ENCODE data around the gene MCC. TPM values are rescaled to one million over a fixed set of nuclear protein-coding genes. Genes with fewer than 3 reads are reported as not detected.

The MCC gene
- total RNA-seq, 1 donor from 2014 or later = 22.7 TPM

DNA sequence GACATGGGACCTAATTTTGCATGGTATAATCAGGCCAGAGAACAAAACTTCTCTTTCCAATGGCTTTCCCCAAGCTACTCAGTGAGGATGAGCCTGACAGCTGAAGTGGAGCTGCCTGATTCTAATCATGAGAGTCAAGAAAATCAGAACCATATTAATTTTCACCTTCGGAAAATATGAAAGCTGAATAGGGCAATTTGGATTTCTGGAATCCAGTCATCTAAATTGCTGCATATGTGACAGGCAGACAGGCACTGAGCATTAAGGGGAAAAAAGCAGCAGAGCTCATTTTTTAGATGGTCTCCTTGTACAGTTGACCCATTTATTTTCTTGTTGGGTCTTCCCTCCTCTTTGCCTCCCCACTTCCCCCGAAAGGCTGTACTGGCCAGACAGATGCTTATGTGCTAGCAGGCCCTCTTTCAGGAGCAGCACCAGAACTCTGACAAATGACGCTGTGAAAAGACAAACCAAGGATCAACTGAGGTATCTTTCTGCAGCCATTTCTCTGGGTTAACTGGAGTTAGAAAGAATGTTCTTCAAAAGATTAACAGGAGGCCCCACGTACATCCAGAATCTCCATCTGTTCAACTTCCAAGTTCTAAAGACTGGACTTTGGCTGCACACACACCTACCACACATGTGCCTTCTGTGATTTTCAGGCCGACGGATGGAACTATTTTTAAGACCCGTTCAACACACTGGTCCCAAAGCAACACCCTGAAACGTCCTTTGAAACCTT, 336.4 kb downstream of the MCC start:
- Mint-ChIP-seq H3K27me3 (ENCODE audit: unreplicated experiment) (no peaks in the 10 kb centered on the region), H3K36me3 (ENCODE audit: low read depth, unreplicated experiment) (no peaks in the 10 kb centered on the region), H3K4me1 (ENCODE audit: unreplicated experiment) (peaks cover 23% of the 10 kb centered on the region), H3K9me3 (ENCODE audit: unreplicated experiment) (no peaks in the 10 kb centered on the region), H3K4me3 (ENCODE audit: unreplicated experiment) (no peak overlapping the region), H3K27ac (ENCODE audit: unreplicated experiment) (no peak overlapping the region)
- DNase-seq (ENCODE audit: low spot score) = no peak
- TF ChIP-seq, protein P1, sequence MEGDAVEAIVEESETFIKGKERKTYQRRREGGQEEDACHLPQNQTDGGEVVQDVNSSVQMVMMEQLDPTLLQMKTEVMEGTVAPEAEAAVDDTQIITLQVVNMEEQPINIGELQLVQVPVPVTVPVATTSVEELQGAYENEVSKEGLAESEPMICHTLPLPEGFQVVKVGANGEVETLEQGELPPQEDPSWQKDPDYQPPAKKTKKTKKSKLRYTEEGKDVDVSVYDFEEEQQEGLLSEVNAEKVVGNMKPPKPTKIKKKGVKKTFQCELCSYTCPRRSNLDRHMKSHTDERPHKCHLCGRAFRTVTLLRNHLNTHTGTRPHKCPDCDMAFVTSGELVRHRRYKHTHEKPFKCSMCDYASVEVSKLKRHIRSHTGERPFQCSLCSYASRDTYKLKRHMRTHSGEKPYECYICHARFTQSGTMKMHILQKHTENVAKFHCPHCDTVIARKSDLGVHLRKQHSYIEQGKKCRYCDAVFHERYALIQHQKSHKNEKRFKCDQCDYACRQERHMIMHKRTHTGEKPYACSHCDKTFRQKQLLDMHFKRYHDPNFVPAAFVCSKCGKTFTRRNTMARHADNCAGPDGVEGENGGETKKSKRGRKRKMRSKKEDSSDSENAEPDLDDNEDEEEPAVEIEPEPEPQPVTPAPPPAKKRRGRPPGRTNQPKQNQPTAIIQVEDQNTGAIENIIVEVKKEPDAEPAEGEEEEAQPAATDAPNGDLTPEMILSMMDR (IDR thresholded peaks at IDR 0.05; ENCODE audit: unreplicated experiment) = no peak

- no peak for DNase-seq (ENCODE audit: low spot score)
- H3K4me3 Mint-ChIP-seq (ENCODE audit: unreplicated experiment) = no peak overlapping the region
- H3K36me3 Mint-ChIP-seq (ENCODE audit: low read depth, unreplicated experiment) = no peaks in the 10 kb centered on the region
- H3K4me1 Mint-ChIP-seq (ENCODE audit: unreplicated experiment) = peaks cover 31% of the 10 kb centered on the region
- no peaks in the 10 kb centered on the region for H3K9me3 Mint-ChIP-seq (ENCODE audit: unreplicated experiment)
- no peaks in the 10 kb centered on the region for H3K27me3 Mint-ChIP-seq (ENCODE audit: unreplicated experiment)
- TF ChIP-seq, protein P1 (IDR thresholded peaks at IDR 0.05; ENCODE audit: unreplicated experiment) = no peak
- H3K27ac Mint-ChIP-seq (ENCODE audit: unreplicated experiment) = no peak overlapping the region
These were observed 337.4 kb downstream of the MCC start for GRCh38 chr5:113150821-113151220.

GRCh38 chr5:113150221-113150620, 338.0 kb downstream of the MCC start:
- Mint-ChIP-seq H3K4me3 (ENCODE audit: unreplicated experiment) (no peak overlapping the region), H3K27me3 (ENCODE audit: unreplicated experiment) (peaks cover 1% of the 10 kb centered on the region), H3K36me3 (ENCODE audit: low read depth, unreplicated experiment) (no peaks in the 10 kb centered on the region), H3K4me1 (ENCODE audit: unreplicated experiment) (peaks cover 31% of the 10 kb centered on the region), H3K9me3 (ENCODE audit: unreplicated experiment) (no peaks in the 10 kb centered on the region), H3K27ac (ENCODE audit: unreplicated experiment) (peak overlapping the region; percentile 93)
- TF ChIP-seq, protein P1 (IDR thresholded peaks at IDR 0.05; ENCODE audit: unreplicated experiment) = no peak
- no peak for DNase-seq (ENCODE audit: low spot score)

- H3K27me3 Mint-ChIP-seq (ENCODE audit: unreplicated experiment) = peaks cover 3% of the 10 kb centered on the region
- TF ChIP-seq, protein P1 (IDR thresholded peaks at IDR 0.05; ENCODE audit: unreplicated experiment) = no peak
- H3K4me3 Mint-ChIP-seq (ENCODE audit: unreplicated experiment) = no peak overlapping the region
- DNase-seq (ENCODE audit: low spot score) = no peak
- peaks cover 31% of the 10 kb centered on the region for H3K4me1 Mint-ChIP-seq (ENCODE audit: unreplicated experiment)
- no peaks in the 10 kb centered on the region for H3K36me3 Mint-ChIP-seq (ENCODE audit: low read depth, unreplicated experiment)
- H3K27ac Mint-ChIP-seq (ENCODE audit: unreplicated experiment) = peak overlapping the region; percentile 84
- no peaks in the 10 kb centered on the region for H3K9me3 Mint-ChIP-seq (ENCODE audit: unreplicated experiment)
These were observed 340.7 kb downstream of the MCC start for GRCh38 chr5:113147537-113147936.

GRCh38 chr5:113147101-113147508, 341.1 kb downstream of the MCC start:
- DNase-seq (ENCODE audit: low spot score) = no peak
- H3K36me3 Mint-ChIP-seq (ENCODE audit: low read depth, unreplicated experiment) = no peaks in the 10 kb centered on the region
- H3K9me3 Mint-ChIP-seq (ENCODE audit: unreplicated experiment) = no peaks in the 10 kb centered on the region
- H3K4me3 Mint-ChIP-seq (ENCODE audit: unreplicated experiment) = no peak overlapping the region
- TF ChIP-seq, protein P1 (IDR thresholded peaks at IDR 0.05; ENCODE audit: unreplicated experiment) = no peak
- peaks cover 3% of the 10 kb centered on the region for H3K27me3 Mint-ChIP-seq (ENCODE audit: unreplicated experiment)
- peaks cover 31% of the 10 kb centered on the region for H3K4me1 Mint-ChIP-seq (ENCODE audit: unreplicated experiment)
- no peak overlapping the region for H3K27ac Mint-ChIP-seq (ENCODE audit: unreplicated experiment)

Measured in endothelial cell (in vitro differentiated cells).